ENCODE measurements around the gene EZR.

Gene EZR
- total RNA-seq = 856 to 1,564 reads per million in 2 donors

DNA sequence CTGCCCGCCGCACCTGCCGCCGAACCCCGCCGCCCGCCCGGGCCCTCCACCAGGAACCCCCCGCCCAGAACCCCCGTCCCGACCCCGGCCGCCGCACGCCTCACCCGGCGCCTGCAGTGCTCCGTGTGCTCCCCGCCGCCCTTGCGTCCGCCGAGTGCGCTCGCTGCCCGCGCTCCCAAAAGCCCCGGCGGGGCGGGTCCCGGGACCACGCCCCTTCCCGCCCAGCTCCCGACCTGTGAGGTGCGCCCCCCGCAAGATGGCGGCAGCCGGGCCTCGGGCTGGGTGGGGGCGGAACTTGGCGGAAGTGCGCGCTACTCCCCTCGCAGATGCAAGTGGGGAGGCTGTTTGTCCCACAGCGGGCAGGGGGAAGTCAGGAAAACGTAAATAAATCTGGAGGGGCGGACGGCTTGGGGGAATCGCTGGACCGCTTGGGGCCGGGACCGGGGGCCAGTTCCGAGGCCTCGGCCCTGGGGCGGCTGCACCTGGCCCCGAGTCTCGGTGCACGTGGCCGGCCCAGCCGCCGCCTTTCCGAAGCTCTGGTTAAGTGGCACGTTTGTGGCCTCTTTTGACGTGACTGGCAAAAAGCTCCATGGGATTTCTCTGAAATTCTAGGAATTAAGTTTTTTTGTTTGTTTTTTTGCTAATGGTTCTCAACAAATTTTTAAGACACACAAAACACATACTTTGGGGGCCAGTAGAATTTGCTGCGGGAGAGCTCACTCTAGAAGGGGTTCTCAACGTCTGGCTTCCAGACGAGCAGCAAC is at the start of gene EZR:
EZR (minus strand) TSS at position 156 of the 764 bp plus-strand sequence. CDS start 1,275 bp downstream, outside the sequence.
- peak; percentile 75 to 90 (median 80) for DNase-seq

DNA sequence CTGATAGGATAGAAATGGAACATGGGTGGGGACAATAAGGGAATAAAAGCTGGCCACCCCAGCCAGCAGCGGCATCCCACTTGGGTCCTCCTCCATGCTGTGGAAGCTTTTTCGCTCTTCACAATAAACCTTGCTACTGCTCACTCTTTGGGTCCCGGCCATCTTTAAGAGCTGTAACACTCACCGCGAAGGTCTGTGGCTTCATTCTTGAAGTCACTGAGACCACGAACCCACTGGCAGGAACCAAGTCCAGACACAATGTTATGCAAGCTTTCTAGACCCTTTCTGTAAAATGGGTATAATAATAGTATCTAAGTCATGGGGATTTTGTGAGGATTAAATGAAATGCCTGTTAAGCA is 48.9 kb upstream of the EZR start:
- peak in 2 of 5 experiments; percentile 27 to 43 for DNase-seq

DNA sequence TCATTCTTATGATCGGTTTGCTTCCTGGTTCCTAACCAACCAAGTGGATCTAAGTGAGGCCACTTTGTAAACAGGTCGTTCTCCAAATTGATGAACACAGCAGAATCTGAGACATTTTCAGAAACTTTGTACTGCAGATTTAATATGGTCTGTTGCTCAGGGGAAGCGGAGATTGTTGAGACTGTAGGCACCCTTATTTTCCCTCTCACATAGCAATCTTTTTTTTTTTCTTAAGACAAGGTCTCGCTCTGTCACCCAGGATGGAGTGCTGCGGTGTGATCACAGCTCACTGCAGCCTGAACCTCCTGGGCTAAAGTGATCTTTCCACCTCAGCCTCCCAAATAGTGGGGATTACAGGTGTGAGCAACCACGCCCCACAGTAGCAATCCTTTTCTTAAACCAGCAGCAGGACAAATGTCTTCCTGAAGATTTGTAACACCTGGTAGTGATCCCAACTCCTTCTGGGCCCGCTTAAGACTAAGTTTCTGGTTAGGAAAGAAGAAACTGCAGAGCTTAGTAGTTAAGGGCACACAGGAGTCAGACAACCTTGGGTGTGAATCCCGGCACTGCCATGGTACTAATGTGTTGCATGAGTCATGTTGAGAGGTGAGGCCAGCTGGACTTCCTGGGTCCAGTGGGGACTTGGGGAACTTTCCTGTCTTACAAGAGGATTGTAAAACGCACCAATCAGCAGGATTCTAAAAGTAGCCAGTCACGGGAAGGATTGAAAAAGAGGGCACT is 48.4 kb upstream of the EZR start:
- no peak for DNase-seq

DNA sequence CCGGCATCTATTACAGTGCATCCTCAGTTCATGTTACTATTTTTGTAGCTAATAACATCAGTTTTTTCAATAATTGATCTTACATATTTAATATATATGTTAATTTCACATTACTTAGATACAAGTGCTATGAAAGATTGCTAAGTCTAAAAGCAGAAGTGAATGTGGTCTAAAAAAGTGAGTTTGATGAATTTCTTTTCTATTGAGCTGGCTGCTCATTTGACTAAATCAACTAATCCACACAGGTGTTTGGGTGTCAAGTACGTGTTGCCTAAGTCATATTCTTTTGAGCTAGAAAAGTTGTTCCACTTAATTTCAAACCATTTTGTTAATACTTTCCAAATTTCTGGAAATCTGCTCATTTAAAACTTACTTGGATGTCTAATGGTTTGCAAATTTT is 46.6 kb upstream of the EZR start:
- no peak for DNase-seq

- DNase-seq = no peak
Measured at GRCh38 chr6:158863646-158864045, 44.5 kb upstream of the EZR start.

DNA sequence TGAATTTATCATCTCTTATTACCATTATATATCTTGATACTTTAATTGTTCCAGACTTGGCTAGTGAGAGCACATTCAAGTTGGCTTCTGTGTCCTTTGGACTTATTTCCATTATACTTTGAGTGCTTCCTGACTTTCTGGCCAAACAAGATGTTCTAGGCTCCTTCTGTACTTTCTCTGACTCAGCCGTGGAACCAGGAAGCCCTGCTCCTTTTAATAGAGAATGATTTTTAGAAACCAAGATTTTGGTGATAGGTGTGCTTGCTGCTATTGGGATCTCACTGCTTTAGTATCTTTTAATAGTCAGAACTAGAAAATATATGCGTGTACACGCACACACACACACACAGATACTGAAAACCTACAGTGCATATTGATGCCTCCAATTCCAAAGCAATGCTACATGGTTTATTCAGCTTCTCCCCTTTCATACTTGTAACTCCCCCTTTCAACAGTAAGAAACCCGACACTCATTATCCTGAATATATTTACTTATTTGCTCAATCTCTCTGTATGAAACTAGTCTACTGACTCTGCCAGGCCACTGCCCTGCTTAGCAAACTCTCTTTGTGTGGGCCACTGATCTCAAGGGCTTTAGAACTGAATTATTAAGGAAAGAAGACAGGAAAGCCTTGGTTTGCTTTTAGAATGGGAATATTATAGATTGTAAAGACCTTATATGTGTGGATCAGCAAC is 42.7 kb upstream of the EZR start:
- no peak for DNase-seq

DNA sequence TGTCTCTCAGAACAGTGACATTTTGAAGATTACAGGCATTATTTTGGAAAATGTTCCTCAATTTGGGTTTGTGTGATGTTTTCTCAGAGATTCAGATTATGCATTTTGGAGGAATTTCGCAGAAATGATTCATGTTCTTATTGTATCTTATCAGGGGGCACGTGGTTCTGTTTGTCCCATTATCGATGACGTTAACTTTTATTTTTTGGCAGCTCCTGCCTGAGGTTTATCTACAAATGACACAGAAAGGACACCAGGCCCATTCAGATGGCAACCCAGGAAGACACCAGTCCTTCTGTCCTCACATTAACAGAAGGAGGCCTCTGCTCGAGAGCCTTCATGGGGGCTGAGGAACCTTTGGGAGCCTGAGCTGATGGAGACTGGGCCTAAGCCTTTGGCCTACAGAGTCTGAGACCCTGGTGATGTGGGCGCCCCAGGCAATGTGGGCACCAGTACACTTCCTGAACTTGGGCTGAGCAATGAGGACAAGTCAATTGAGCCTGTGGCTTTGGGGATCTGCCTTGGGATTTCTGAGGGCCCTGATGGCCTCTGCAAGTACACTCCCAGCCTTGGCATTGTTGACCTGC is 41.2 kb upstream of the EZR start:
- no peak for DNase-seq

- no peak for DNase-seq
Measured at GRCh38 chr6:158856261-158856660, 37.1 kb upstream of the EZR start.

- DNase-seq = peak in 2 of 5 experiments; percentile 49 to 92
Measured at GRCh38 chr6:158854214-158855101, 35.3 kb upstream of the EZR start.

DNA sequence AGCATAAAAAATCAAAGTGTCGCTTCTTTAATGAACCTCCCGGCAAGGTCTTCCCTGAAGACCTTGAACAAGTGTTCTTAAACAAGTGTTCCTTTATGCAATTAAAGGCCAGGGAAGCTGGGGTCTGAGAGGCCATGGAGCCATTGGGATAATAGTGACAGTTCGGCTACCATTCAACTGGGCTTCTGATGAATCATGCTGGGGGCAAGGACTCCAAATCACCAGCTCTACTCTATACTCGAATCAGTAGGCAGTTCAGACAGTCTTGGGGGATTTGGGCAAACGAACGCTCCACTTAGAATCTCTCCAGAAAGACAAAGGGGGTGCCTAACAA is 34.7 kb upstream of the EZR start:
- DNase-seq = no peak

GRCh38 chr6:158853072-158853879 is 34.1 kb upstream of the EZR start:
- DNase-seq = peak; percentile 55 to 95 (median 83)

GRCh38 chr6:158852312-158853071 is 33.3 kb upstream of the EZR start:
- DNase-seq = peak in 2 of 5 experiments; percentile 16 to 77

DNA sequence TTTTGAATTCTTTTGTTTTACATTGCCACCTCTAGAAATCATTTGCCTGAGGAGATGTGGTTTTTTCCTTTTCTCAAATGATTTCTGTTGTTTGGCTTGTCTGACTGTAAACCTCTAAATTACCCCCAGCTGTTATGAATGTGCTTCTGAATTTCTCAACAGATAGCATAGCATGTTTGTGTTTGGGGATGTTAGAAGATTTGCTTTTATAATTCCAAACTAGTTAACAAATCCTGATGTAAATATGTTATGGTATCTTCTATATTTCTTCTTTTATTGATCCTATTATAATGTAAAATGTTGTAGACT is 31.6 kb upstream of the EZR start:
- peak in 1 of 5 experiments; percentile 57 for DNase-seq

GRCh38 chr6:158849899-158850806 is 31.0 kb upstream of the EZR start:
- peak in 4 of 5 experiments; percentile 28 to 93 (median 64) for DNase-seq

DNA sequence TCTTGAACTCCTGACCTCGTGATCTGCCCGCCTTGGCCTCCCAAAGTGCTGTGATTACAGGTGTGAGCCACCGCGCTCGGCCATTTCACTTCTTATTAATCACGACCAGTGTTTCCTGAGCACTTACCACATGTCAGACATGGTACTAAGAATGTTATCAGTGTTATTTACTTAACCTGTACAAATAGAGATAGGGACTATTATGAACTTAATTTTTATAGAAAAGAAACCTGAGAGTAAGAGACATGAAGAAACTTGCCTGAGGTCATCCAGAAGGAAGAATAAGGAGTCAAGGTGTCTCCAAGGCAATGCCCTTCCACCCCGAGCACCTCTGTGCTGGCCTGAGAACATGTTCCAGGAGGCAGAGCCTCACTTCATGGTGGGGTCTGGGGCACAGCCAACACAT is 29.3 kb upstream of the EZR start:
- DNase-seq = no peak

DNA sequence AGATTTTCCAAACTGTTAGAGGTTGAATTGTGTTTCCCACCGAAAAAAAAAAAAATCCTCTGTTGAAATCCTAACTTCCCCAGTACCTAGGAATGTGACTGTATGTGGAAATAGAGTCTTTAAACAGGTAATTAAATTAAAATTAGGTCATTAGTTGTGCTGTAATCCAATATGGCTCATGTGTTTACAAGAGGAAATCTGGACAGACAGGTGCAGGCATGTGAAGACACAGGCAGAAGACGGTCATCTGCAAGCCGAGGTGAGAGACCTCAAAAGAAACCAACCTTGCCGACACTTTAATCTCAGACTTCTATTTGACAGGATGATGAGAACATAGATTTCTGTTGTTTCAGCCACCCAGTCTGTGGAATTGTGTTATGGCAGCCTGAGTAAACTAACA is 28.6 kb upstream of the EZR start:
- DNase-seq = no peak

- no peak for DNase-seq
Measured at GRCh38 chr6:158847012-158847529, 27.9 kb upstream of the EZR start.

- DNase-seq = no peak
Measured at GRCh38 chr6:158843751-158844683, 24.8 kb upstream of the EZR start.

Data from T-helper 2 cell (primary cell).